GM12878 (cell line): ENCODE results near the gene PARP16. TPM values are rescaled to one million over a fixed set of nuclear protein-coding genes. Genes with fewer than 3 reads are reported as not detected.

Experiments
- ATAC-seq: fragments of 200-7000 bp; cut with Tn5 transposase; 3 replicates; pipeline ENCODE4 v1.9.1; 2020; ENCODE audit warnings: mild to moderate bottlenecking, moderate library complexity
- BruUV-seq: library from RNA; stranded (reverse); fragments of 400-500 nt; replicated peaks from 2 replicates; lab custom pipeline; 2021; lab: Mats Ljungman, UMichigan
- CTCF ChIA-PET: fragments of 300-600 bp; sonication (Branson Sonifier 250); formaldehyde crosslinking; extraction: SDS; loops from one replicate; lab custom pipeline; 2021; ENCODE audit warnings: inconsistent platforms; lab: Yijun Ruan, JAX
- POLR2A ChIA-PET: fragments of 350-600 bp; formaldehyde crosslinking; extraction: SDS; loops from one replicate; lab custom pipeline; 2021; ENCODE audit warnings: inconsistent platforms; lab: Charles Lee
- RAD21 ChIA-PET: fragments of 300-600 bp; sonication (Branson Sonifier 250); formaldehyde crosslinking; loops from one replicate; lab custom pipeline; 2023; ENCODE audit warnings: antibody characterized with exemption; ENCODE audit not compliant: unreplicated experiment; lab: Charles Lee
- SMC1A ChIA-PET: fragments of 300-600 bp; sonication (Branson Sonifier 250); formaldehyde crosslinking; loops from one replicate; lab custom pipeline; 2023; ENCODE audit not compliant: unreplicated experiment, uncharacterized antibody; lab: Charles Lee
- DNase-seq: peaks from one replicate; pipeline ENCODE4 v3.0.0-alpha.2; 2011; ENCODE audit warnings: low read depth, low spot score
- FAIRE-seq: peaks from 3 replicates; lab custom pipeline; 2011; peaks lifted over from hg19 to GRCh38; lab: Jason Lieb, UNC
- H2AFZ ChIP-seq: 2 replicates; pipeline ENCODE4 v1.6.0; 2011; ENCODE audit warnings: low read depth, low read length, control low read depth; ENCODE audit not compliant: control insufficient read depth
- H3K27ac ChIP-seq: 2 replicates; pipeline ENCODE4 v1.5.1; 2011; ENCODE audit warnings: control low read depth; ENCODE audit not compliant: control insufficient read depth, insufficient read depth
- H3K27me3 ChIP-seq, 2 experiments: replicated peaks in 1 of 2; 2 replicates each; pipeline versions ENCODE4 v1.6.0 to v1.6.1; 2011; ENCODE audit warnings: low read length in 1 of 2; ENCODE audit not compliant: control insufficient read depth in 2 of 2, insufficient read depth in 2 of 2
- H3K36me3 ChIP-seq, 2 experiments: 2 replicates each; pipeline ENCODE4 v1.5.1; 2011; ENCODE audit warnings: low read length in 1 of 2; ENCODE audit not compliant: control insufficient read depth in 2 of 2, insufficient read depth in 2 of 2
- H3K4me1 ChIP-seq: 2 replicates; pipeline ENCODE4 v1.6.1; 2011; ENCODE audit warnings: mild to moderate bottlenecking, low read length, moderate library complexity, mixed read lengths; ENCODE audit not compliant: control insufficient read depth, insufficient read depth
- H3K4me2 ChIP-seq: 2 replicates; pipeline ENCODE4 v1.6.0; 2011; ENCODE audit warnings: control low read depth; ENCODE audit not compliant: control insufficient read depth, insufficient read depth
- H3K4me3 ChIP-seq: fragments of 200-600 bp; sonication (generic); 2 replicates; pipeline ENCODE4 v1.5.1; 2016
- H3K79me2 ChIP-seq: 2 replicates; pipeline ENCODE4 v1.6.0; 2011; ENCODE audit warnings: low read length; ENCODE audit not compliant: control insufficient read depth, insufficient read depth
- H3K9ac ChIP-seq: 2 replicates; pipeline ENCODE4 v1.8.0; 2011; ENCODE audit warnings: low read length, control low read depth, mixed read lengths; ENCODE audit not compliant: control insufficient read depth, insufficient read depth
- H3K9me3 ChIP-seq: replicated peaks from 3 replicates; pipeline ENCODE4 v1.5.1; 2011; ENCODE audit warnings: mild to moderate bottlenecking, low read length; ENCODE audit not compliant: control insufficient read depth, insufficient read depth
- H4K20me1 ChIP-seq: 2 replicates; pipeline ENCODE4 v1.6.0; 2011; ENCODE audit not compliant: control insufficient read depth, insufficient read depth
- CHD4 ChIP-seq: fragments of 200-600 bp; sonication (generic); IDR thresholded peaks from 2 replicates; pipeline ENCODE4 v1.6.1; 2016; ENCODE audit warnings: mild to moderate bottlenecking
- EGR1 ChIP-seq, 2 experiments: IDR thresholded peaks; 1 replicate in 1 of 2; 2 replicates in 1 of 2; pipeline ENCODE4 v1.6.1; 2011 to 2012; ENCODE audit warnings: low read depth in 2 of 2, low read length in 2 of 2, borderline replicate concordance in 1 of 2, mild to moderate bottlenecking in 1 of 2, moderate library complexity in 1 of 2
- FOS ChIP-seq: IDR thresholded peaks from 3 replicates; pipeline ENCODE4 v1.6.1; 2011; ENCODE audit warnings: borderline replicate concordance; ENCODE audit not compliant: insufficient read length; ENCODE audit errors: extremely low read depth
- GABPA ChIP-seq: IDR thresholded peaks from 2 replicates; pipeline ENCODE4 v1.6.1; 2014; ENCODE audit warnings: antibody characterized with exemption, low read depth, mild to moderate bottlenecking, inconsistent platforms
- NFIC ChIP-seq: IDR thresholded peaks from 2 replicates; pipeline ENCODE4 v1.6.1; 2012; ENCODE audit warnings: low read depth, mild to moderate bottlenecking, inconsistent platforms, low read length, moderate library complexity
- PML ChIP-seq: IDR thresholded peaks from 2 replicates; pipeline ENCODE4 v1.6.1; 2012; ENCODE audit warnings: low read length, inconsistent platforms
- POLR2A ChIP-seq: IDR thresholded peaks from 2 replicates; pipeline ENCODE4 v1.6.1; 2011; ENCODE audit warnings: low read depth, mild to moderate bottlenecking, low read length
- RAD21 ChIP-seq: IDR thresholded peaks from 2 replicates; pipeline ENCODE4 v1.6.1; 2011; ENCODE audit warnings: mild to moderate bottlenecking, low read depth, low read length, moderate library complexity; ENCODE audit not compliant: insufficient read depth
- RAD51 ChIP-seq: fragments of 450-650 bp; IDR thresholded peaks from 2 replicates; pipeline ENCODE4 v1.6.1; 2016; ENCODE audit warnings: moderate library complexity, mild to moderate bottlenecking, inconsistent platforms
- SP1 ChIP-seq: IDR thresholded peaks from one replicate; pipeline ENCODE4 v1.6.1; 2011; ENCODE audit warnings: low read depth, low read length
- SRF ChIP-seq, 2 experiments: IDR thresholded peaks; 2 replicates each; pipeline ENCODE4 v1.6.1; 2011; ENCODE audit warnings: low read depth in 2 of 2, low read length in 2 of 2, mild to moderate bottlenecking in 1 of 2, moderate library complexity in 1 of 2
- TBL1XR1 ChIP-seq: IDR thresholded peaks from 2 replicates; pipeline ENCODE4 v1.6.1; 2012; ENCODE audit warnings: low read depth, low read length, improper control_type of control experiment
- WRNIP1 ChIP-seq: IDR thresholded peaks from 2 replicates; pipeline ENCODE4 v1.6.1; 2011; ENCODE audit warnings: low read depth, low read length, improper control_type of control experiment, borderline replicate concordance
- WGBS: methylation state at CpG from one replicate; pipeline ENCODE4 v1.1.6; 2016; ENCODE audit warnings: low lambda C conversion rate; ENCODE audit not compliant: insufficient replicate concordance, insufficient coverage; ENCODE audit errors: missing lambda C conversion rate; 5-methylcytosine and 5-hydroxymethylcytosine counted together
- in situ Hi-C: fragments of 300-500 bp; cut with MboI; formaldehyde crosslinking; loops from 9 replicates; pipeline ENCODE4 v1.14.3; 2018; ENCODE audit warnings: mixed read lengths
- intact Hi-C: fragments of 100-400 bp; cut with micrococcal nuclease; formaldehyde crosslinking; loops from one replicate; pipeline ENCODE4 v1.14.2; 2022; ENCODE audit not compliant: unreplicated experiment
- polyA plus RNA-seq, 11 experiments: library from polyadenylated mRNA; depleted of rRNA in 4 of 11; unstranded in 6 of 11; stranded (reverse) in 5 of 11; fragments of >200 nt; fragmentation: Nextera tagmentation in 4 of 11; fragmentation: Illumina TruSeq in 1 of 11; extraction: Ambion mirVana in 4 of 11; extraction: Trizol in 1 of 11; gene quantifications; 1 replicate in 1 of 11; 2 replicates in 10 of 11; pipeline versions ENCODE4 v1.2.1 to v1.2.3, GENCODE V29; 2011 to 2016; ENCODE audit warnings: inconsistent platforms in 2 of 11, missing spikeins in 2 of 11, low read depth in 1 of 11
- total RNA-seq, 4 experiments: library from RNA; depleted of rRNA in 3 of 4; stranded (reverse); fragments of >200 nt in 3 of 4; fragmentation: Illumina TruSeq in 1 of 4; extraction: Trizol in 1 of 4; gene quantifications; 2 replicates each; pipeline versions ENCODE4 v1.2.1 to v1.2.3, GENCODE V29; 2013 to 2021
- TF ChIP-seq, protein P1 (sequence below): fragments of 450-650 bp; formaldehyde crosslinking; IDR thresholded peaks from 2 replicates; pipeline ENCODE4 v1.4.0; 2020; ENCODE audit warnings: mild to moderate bottlenecking, moderate library complexity
- TF ChIP-seq, protein P2 (sequence below): fragments of 450-650 bp; conservative IDR thresholded peaks from 2 replicates; pipeline ENCODE4 v1.6.1; 2017; ENCODE audit warnings: mild to moderate bottlenecking, moderate library complexity

The PARP16 gene
- total and polyA plus RNA-seq, 10 of the 15 experiments (the other 5 are each of a cell fraction or from before 2014, with no cell fraction given): 4.9 to 15.7 (median 9.9) TPM

DNA sequence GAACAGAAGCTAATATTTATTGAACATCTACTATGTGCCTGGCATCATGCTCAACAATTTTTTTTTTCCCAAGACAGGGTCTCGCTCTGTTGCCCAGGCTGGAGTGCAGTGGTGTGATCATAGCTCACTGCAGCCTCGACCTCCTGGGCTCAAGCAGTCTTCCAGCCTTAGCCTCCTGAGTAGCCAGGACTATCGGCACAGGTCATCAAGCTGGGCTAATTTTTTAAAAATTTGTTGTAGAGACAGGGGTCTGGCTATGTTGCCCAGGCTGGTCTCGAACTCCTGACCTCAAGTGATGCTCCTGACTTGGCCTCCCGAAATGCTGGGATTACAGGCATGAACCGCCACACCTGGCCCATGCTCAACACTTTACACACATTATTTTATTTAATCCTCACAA, 39.7 kb downstream of the PARP16 start:
- Histone ChIP-seq H3K79me2 (no peaks in the 10 kb centered on the region), H4K20me1 (no peaks in the 10 kb centered on the region), H3K9me3 (no peaks in the 10 kb centered on the region), H2AFZ (no peak overlapping the region), H3K27me3 (no peaks in the 10 kb centered on the region), H3K4me2 (no peak overlapping the region), H3K4me1 (peaks cover 11% of the 10 kb centered on the region), H3K4me3 (no peak overlapping the region), H3K36me3 (no peaks in the 10 kb centered on the region), H3K27ac (no peak overlapping the region), H3K9ac (no peak overlapping the region)
- no peak for TF ChIP-seq SRF (IDR thresholded peaks at IDR 0.05; ENCODE audit: low read depth in 2 of 2, low read length in 2 of 2)
- TF ChIP-seq TBL1XR1: no peak
- TF ChIP-seq FOS: no peak
- TF ChIP-seq NFIC: no peak
- TF ChIP-seq POLR2A: no peak
- no peak for TF ChIP-seq GABPA
- TF ChIP-seq, protein P1, sequence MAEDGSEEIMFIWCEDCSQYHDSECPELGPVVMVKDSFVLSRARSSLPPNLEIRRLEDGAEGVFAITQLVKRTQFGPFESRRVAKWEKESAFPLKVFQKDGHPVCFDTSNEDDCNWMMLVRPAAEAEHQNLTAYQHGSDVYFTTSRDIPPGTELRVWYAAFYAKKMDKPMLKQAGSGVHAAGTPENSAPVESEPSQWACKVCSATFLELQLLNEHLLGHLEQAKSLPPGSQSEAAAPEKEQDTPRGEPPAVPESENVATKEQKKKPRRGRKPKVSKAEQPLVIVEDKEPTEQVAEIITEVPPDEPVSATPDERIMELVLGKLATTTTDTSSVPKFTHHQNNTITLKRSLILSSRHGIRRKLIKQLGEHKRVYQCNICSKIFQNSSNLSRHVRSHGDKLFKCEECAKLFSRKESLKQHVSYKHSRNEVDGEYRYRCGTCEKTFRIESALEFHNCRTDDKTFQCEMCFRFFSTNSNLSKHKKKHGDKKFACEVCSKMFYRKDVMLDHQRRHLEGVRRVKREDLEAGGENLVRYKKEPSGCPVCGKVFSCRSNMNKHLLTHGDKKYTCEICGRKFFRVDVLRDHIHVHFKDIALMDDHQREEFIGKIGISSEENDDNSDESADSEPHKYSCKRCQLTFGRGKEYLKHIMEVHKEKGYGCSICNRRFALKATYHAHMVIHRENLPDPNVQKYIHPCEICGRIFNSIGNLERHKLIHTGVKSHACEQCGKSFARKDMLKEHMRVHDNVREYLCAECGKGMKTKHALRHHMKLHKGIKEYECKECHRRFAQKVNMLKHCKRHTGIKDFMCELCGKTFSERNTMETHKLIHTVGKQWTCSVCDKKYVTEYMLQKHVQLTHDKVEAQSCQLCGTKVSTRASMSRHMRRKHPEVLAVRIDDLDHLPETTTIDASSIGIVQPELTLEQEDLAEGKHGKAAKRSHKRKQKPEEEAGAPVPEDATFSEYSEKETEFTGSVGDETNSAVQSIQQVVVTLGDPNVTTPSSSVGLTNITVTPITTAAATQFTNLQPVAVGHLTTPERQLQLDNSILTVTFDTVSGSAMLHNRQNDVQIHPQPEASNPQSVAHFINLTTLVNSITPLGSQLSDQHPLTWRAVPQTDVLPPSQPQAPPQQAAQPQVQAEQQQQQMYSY: no peak
- no peak for TF ChIP-seq PML
- TF ChIP-seq, protein P2, sequence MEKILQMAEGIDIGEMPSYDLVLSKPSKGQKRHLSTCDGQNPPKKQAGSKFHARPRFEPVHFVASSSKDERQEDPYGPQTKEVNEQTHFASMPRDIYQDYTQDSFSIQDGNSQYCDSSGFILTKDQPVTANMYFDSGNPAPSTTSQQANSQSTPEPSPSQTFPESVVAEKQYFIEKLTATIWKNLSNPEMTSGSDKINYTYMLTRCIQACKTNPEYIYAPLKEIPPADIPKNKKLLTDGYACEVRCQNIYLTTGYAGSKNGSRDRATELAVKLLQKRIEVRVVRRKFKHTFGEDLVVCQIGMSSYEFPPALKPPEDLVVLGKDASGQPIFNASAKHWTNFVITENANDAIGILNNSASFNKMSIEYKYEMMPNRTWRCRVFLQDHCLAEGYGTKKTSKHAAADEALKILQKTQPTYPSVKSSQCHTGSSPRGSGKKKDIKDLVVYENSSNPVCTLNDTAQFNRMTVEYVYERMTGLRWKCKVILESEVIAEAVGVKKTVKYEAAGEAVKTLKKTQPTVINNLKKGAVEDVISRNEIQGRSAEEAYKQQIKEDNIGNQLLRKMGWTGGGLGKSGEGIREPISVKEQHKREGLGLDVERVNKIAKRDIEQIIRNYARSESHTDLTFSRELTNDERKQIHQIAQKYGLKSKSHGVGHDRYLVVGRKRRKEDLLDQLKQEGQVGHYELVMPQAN: no peak
- TF ChIP-seq WRNIP1: no peak
- no peak for TF ChIP-seq EGR1 (IDR thresholded peaks at IDR 0.05; ENCODE audit: borderline replicate concordance in 1 of 2, low read depth in 2 of 2, low read length in 2 of 2)
- TF ChIP-seq RAD21: no peak
- TF ChIP-seq RAD51: no peak
- TF ChIP-seq SP1: no peak
- TF ChIP-seq CHD4: no peak
- intact Hi-C loops: no loop called here
- no peak for FAIRE-seq
- no TSS peak for BruUV-seq
- CTCF ChIA-PET: interaction anchor here (1.1 to 1.4 kb wide), 3 partner anchors 24 to 51 kb away, joined by 3 to 5 read pairs (median 3); no protein-coding TSS in a partner anchor
- in situ Hi-C loops: no loop called here
- ATAC-seq: no peak
- SMC1A ChIA-PET: interaction anchor here (1.2 to 1.4 kb wide), 2 partner anchors 11 to 24 kb away, joined by 3 to 4 read pairs; no protein-coding TSS in a partner anchor
- RAD21 ChIA-PET: no interaction called here
- WGBS: 78% methylated on average over 6 of the region's 6 CpGs
- DNase-seq: no peak
- POLR2A ChIA-PET: interaction anchor here (0.5 kb wide), 1 partner anchor 60 kb away, joined by 4 read pairs; no protein-coding TSS in a partner anchor
